ENCODE measurements around the gene PNMT.

PNMT gene

DNA sequence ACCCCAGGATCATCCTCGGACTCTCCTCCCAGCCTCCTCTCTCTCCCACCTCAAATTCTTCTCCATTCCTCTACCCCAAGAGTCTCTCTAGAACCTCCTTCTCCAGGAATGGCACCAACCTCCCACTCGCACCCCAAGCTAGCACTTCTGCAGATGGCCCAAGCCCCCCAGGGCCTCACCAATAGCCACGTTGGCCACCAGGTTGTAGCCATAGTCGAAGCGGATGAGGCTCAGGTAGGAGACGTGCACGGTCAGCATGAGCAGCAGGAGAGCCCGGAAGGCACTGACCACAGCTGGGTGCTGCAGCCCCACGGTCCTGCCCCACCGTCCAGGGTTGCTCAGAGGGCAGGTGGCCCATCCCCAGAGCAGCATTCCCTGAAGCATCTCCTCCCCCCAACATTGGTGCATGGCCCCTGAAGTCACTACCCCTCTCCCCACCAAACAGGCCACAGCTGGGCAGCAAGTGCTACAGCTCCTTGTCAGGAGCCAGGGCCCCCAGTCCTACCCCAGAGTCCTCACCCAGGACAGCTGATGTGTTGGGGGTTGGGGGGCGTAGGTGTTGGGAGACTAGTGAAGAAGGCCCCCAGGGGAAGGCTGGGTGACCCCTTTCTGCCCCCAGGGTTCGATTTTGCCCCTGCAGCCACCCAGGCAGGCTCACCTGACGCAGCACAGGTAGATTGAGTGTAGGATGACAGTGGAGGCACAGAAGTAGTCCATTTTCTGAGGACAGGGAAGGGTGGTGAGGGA lies 5.3 kb downstream of the PNMT start:
- no peak overlapping the region for H3K27ac ChIP-seq
- TF ChIP-seq ZFX (IDR thresholded peaks at IDR 0.05; ENCODE audit: borderline replicate concordance): no peak
- TF ChIP-seq, protein P1, sequence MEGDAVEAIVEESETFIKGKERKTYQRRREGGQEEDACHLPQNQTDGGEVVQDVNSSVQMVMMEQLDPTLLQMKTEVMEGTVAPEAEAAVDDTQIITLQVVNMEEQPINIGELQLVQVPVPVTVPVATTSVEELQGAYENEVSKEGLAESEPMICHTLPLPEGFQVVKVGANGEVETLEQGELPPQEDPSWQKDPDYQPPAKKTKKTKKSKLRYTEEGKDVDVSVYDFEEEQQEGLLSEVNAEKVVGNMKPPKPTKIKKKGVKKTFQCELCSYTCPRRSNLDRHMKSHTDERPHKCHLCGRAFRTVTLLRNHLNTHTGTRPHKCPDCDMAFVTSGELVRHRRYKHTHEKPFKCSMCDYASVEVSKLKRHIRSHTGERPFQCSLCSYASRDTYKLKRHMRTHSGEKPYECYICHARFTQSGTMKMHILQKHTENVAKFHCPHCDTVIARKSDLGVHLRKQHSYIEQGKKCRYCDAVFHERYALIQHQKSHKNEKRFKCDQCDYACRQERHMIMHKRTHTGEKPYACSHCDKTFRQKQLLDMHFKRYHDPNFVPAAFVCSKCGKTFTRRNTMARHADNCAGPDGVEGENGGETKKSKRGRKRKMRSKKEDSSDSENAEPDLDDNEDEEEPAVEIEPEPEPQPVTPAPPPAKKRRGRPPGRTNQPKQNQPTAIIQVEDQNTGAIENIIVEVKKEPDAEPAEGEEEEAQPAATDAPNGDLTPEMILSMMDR (IDR thresholded peaks at IDR 0.05): no peak

DNA sequence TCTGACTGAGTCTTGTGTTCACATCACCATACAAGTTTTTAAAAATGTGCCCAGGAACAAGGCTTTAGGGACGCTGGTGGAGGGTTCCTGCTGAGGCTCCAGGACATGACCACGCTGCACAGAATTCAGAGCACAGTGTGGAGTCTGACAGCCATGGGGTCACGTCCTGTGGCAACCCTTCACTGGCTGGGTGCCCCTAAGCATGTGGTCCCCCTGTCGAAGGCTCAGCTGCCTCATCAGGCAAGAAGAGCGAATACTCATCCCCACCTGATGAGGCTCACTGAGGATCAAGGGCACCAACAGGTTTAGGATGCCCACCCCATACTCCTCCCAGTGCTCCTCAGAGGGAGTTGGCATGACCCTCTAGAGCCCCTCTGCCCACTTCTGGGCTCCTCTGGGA lies 5.9 kb downstream of the PNMT start:
- H3K27ac ChIP-seq: peak overlapping the region; percentile 57
- TF ChIP-seq, protein P1 (IDR thresholded peaks at IDR 0.05): no peak
- no peak for TF ChIP-seq ZFX (IDR thresholded peaks at IDR 0.05; ENCODE audit: borderline replicate concordance)

DNA sequence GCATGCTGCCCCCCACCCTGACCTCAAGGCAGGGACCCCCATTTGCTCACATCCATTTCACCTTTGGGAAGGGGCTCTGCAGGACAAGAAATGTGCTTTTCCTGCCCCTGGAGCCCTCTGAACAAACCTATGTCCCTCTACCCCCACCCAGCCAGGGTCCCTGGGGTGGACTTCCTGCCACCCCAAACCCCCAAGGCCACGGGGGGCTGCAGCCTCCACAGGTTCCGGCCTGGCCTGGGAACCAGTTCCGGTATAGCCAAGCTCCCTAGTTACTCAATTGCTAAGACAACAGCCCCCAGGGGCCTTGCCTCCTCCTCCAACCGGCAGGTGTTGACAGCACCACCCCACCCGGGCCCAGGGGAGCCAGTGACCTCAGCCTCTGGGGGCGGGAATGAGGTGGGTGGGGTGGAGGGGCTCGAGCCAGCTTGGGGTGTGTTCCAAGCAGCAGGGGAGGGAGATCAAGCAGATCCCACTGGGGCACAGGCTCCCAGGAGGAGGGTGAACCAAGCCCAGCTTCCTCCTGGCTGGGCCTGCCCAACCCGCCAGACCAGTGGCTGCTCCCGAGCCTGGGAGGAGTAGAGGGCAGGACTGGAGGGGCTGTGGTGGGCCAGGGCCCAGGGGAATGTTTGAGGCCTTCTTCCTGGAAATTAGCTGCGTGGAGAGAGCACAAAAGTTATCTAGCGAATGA lies 6.6 kb downstream of the PNMT start:
- no peak for TF ChIP-seq ZFX (IDR thresholded peaks at IDR 0.05; ENCODE audit: borderline replicate concordance)
- H3K27ac ChIP-seq: peak overlapping the region; percentile 57

DNA sequence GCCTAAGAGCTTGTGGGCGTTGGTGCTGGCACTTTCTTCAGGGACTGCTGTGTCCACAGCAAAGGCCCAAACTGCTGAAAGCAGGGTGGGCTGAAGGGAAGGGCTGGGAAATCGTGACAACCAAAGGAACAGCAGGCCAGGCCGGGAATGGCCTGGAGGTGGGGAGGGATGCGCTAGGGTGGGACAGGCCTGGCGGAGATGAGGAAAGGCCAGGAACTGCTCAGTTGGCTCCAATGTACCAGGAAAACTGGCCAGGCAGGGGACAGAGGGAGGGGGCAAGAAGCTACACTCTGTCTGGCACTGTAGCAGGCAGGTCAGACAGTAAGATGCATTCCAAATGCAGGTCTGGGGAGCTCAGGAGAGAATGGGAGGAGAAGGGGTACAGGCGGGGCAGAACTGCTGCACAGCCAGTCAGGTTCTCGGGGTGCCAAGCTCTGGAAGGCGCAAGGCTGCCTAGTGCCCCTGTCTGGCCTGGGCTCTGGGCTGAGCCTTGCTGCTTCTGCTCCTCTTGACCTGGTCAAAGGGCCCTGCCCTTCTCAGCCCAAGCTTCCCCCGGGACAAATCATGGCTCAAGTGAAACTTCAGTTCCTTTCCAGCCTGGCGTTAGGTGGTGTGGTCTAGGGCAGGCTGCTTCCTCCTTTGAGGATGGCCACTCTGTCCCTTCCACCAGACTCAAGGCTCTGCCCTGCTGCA lies 7.3 kb downstream of the PNMT start:
- peak overlapping the region; percentile 57 for H3K27ac ChIP-seq
- TF ChIP-seq ZFX (IDR thresholded peaks at IDR 0.05; ENCODE audit: borderline replicate concordance): no peak
- TF ChIP-seq, protein P1 (IDR thresholded peaks at IDR 0.05): no peak

DNA sequence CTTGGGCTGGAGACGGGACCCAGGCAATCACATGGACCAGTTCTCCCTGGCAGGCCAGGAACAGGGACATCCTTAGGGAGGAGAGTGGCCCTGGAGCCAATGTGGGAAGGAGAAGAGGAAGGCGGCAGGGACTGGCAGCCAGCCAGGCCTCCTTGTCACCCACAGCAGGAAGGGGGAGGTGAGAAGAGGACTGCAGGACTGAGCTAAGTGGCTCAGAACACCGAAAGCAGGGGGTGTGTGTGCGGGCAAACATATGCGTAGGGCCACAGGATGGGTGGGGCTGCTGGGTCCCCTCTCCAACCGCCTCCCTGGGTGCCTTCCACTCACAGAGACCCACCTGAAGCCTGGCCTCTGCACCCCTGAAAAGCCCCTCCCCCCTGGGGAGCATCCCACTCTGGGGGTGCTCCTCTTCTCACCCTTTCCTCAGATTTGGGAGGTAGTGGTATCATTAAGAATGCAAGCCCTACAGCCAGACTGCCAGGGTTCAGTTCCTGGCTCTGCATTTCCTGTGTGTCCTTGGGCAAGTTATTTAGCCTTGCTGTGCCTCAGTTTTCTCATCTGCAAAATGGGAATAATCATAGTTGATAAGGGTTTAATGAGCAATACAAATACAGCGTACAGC lies 8.1 kb downstream of the PNMT start:
- H3K27ac ChIP-seq: peak overlapping the region; percentile 57
- TF ChIP-seq, protein P1 (IDR thresholded peaks at IDR 0.05): no peak
- no peak for TF ChIP-seq ZFX (IDR thresholded peaks at IDR 0.05; ENCODE audit: borderline replicate concordance)

DNA sequence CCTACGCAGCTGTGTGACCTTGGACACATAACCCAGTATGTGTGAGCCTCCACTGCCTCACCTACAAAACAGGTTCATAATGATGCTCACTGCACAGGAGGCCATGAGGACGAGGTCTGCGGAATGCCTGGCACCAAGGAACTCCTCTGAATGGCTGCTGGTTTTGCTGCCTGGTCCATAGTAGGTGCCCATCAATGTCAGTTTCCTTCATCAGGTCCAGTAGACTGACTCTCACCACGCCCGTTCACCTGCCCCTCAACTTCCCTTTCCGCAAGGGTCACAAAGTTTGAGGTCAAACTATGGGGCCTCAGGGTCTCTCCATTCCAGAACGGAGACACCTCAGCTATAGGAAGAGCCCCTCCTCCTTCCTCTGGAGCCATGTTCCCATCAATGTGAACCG lies 8.8 kb downstream of the PNMT start:
- TF ChIP-seq ZFX (IDR thresholded peaks at IDR 0.05; ENCODE audit: borderline replicate concordance): no peak
- TF ChIP-seq, protein P1 (IDR thresholded peaks at IDR 0.05): no peak
- H3K27ac ChIP-seq: no peak overlapping the region

DNA sequence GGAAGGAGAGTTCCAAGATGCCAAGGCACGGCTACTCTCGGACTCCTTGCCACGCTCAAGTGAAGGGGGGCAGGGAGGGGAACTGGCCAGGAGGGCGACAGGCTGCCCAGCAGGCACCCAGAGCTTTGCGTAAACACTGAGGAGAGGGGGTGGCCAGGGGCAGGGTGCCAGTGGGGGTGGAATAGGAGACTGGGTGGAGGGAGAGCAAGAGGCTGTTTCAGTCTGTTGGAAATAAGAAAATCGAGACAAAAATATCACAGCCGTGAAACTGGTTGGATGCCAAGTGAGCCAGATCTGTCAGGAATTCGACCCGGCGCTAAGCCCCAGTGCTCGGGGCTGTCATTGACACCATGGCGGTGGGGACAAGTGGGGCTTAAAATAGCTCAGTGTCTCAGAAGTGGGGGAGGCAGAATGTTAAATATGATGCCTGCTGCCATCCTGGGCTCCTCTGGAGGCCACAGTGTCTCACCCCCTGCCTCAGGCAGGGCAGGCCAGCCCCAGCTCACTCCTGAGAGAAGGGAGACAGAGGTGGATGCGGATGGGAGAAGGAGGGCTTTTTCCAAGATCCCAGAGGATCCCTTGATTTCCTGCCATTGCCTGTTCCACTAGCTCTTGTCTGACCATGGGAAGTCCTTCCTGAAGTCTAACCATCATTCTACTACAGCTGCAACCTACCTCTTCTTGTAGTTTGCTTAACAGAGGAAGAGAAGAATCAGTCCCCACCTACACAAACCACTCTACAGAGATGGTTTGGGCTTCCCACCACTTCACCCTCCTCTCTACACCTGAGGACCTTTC lies 9.5 kb downstream of the PNMT start:
- H3K27ac ChIP-seq: no peak overlapping the region
- TF ChIP-seq ZFX (IDR thresholded peaks at IDR 0.05; ENCODE audit: borderline replicate concordance): no peak
- TF ChIP-seq, protein P1 (IDR thresholded peaks at IDR 0.05): no peak

Data from 22Rv1 (cell line).